ENCODE measurements around the gene APOLD1. TPM values are rescaled to one million over a fixed set of nuclear protein-coding genes. Genes with fewer than 3 reads are reported as not detected.

Gene APOLD1
- total and polyA plus RNA-seq, 2 of the 8 experiments (the other 6 are each of a cell fraction or from before 2014, with no cell fraction given) = 0.12 to 0.71 TPM

GRCh38 chr12:12804011-12804410 lies 18.6 kb downstream of the APOLD1 start:
- no peaks in the 10 kb centered on the region for H3K27me3 ChIP-seq (replicated peaks in 1 of 4; ENCODE audit: control insufficient read depth in 3 of 4, extremely low read depth in 1 of 4, insufficient read depth in 3 of 4, low read length in 3 of 4)
- H4K5ac ChIP-seq (ENCODE audit: insufficient read length, low read depth, low read length) = no peak overlapping the region
- no peak overlapping the region for H3K4me2 ChIP-seq (ENCODE audit: insufficient read depth in 1 of 2, low read depth in 2 of 2, low read length in 2 of 2)
- no peak overlapping the region for H3K4me3 ChIP-seq (ENCODE audit: extremely low read depth in 1 of 4, insufficient read depth in 2 of 4, low read depth in 3 of 4, low read length in 4 of 4)
- H2AK5ac ChIP-seq (ENCODE audit: low read depth, low read length) = no peak overlapping the region
- H3K23ac ChIP-seq (ENCODE audit: insufficient read length) = no peak overlapping the region
- H3K27ac ChIP-seq (ENCODE audit: low read depth, low read length) = no peak overlapping the region
- no peaks in the 10 kb centered on the region for H3K4me1 ChIP-seq (replicated peaks in 1 of 4; ENCODE audit: control insufficient read depth in 3 of 4, insufficient read depth in 4 of 4, low read length in 3 of 4)
- no peak overlapping the region for H3K4ac ChIP-seq (replicated peaks; ENCODE audit: insufficient read length, low read depth, low read length)
- H3K14ac ChIP-seq (ENCODE audit: insufficient read length) = no peak overlapping the region
- H2BK20ac ChIP-seq (ENCODE audit: low read length) = no peak overlapping the region
- no peak overlapping the region for H3K9ac ChIP-seq (replicated peaks in 1 of 4; ENCODE audit: extremely low read depth in 1 of 4, low read depth in 3 of 4, low read length in 3 of 4)
- DNase-seq (ENCODE audit: low read depth in 1 of 2, low spot score in 2 of 2) (no peak), FAIRE-seq (no peak)
- no peaks in the 10 kb centered on the region for H3K9me3 ChIP-seq (ENCODE audit: insufficient read depth in 2 of 2, low read depth in 1 of 2, low read length in 1 of 2)
- H3K23me2 ChIP-seq (ENCODE audit: low read depth, low read length) = no peaks in the 10 kb centered on the region
- H2BK12ac ChIP-seq (ENCODE audit: low read depth, low read length) = no peak overlapping the region
- no peaks in the 10 kb centered on the region for H3K36me3 ChIP-seq (ENCODE audit: control insufficient read depth in 2 of 4, insufficient read depth in 4 of 4, low read length in 3 of 4)
- 92% methylated on average over 6 of the region's 6 CpGs; no CpG with 5 or more reads in 1 of the 2 experiments for WGBS, 2 experiments (ENCODE audit: extremely low coverage in 1 of 2, insufficient coverage in 1 of 2, insufficient read length in 1 of 2, insufficient replicate concordance in 2 of 2, low coverage in 1 of 2, low lambda C conversion rate in 2 of 2, missing lambda C conversion rate in 1 of 2)
- ChIA-PET POLR2A (ENCODE audit: partially characterized antibody) (no interaction called here), CTCF (ENCODE audit: partially characterized antibody) (interaction anchor here (1.9 to 3.0 kb wide), 3 partner anchors 9 to 15 kb away, joined by 4 to 21 read pairs (median 15); partner anchors contain the start of gene DDX47)
- H2AFZ ChIP-seq (ENCODE audit: low read length) = no peak overlapping the region
- H2BK15ac ChIP-seq (ENCODE audit: low read length) = no peak overlapping the region
- no peak overlapping the region for H3K56ac ChIP-seq (replicated peaks; ENCODE audit: insufficient read length, low read depth, low read length)
- H3K18ac ChIP-seq (ENCODE audit: extremely low read depth, low read length) = no peak overlapping the region
- H2BK5ac ChIP-seq (ENCODE audit: low read depth, low read length) = no peak overlapping the region
- no peaks in the 10 kb centered on the region for H4K20me1 ChIP-seq (replicated peaks in 1 of 2; ENCODE audit: control insufficient read depth in 1 of 2, insufficient read depth in 2 of 2, low read length in 2 of 2)
- H3K79me2 ChIP-seq (ENCODE audit: control insufficient read depth in 1 of 2, insufficient read depth in 2 of 2, low read length in 2 of 2) = no peaks in the 10 kb centered on the region
- H4K8ac ChIP-seq (ENCODE audit: extremely low read depth, insufficient read depth, low read length) = no peak overlapping the region
- H4K91ac ChIP-seq (replicated peaks; ENCODE audit: insufficient read length, low read length) = no peak overlapping the region
- no peaks in the 10 kb centered on the region for H3K79me1 ChIP-seq (ENCODE audit: low read depth, low read length)
- H2BK120ac ChIP-seq (replicated peaks; ENCODE audit: low read depth, low read length) = no peak overlapping the region
- TF ChIP-seq SAP30 (IDR thresholded peaks at IDR 0.05; ENCODE audit: insufficient read depth, insufficient replicate concordance, low read length) (no peak), RAD21 (IDR thresholded peaks at IDR 0.05 in 1 of 2, conservative IDR thresholded peaks at IDR 0.05 in 1 of 2; ENCODE audit: low read depth in 2 of 2, low read length in 2 of 2) (no peak)

All from H1 (cell line).